Fibroblast of lung (primary cell): ENCODE results near the gene ITGB3. TPM values are rescaled to one million over a fixed set of nuclear protein-coding genes. Genes with fewer than 3 reads are reported as not detected.

Experiments
- DNase-seq, 2 donors: peaks; one replicate each; pipeline versions ENCODE4 v3.0.0 to v3.0.0-alpha.2; 2010; ENCODE audit warnings: low read depth in 2 of 2
- H2AFZ ChIP-seq: 2 replicates; pipeline ENCODE4 v1.5.1; 2012; ENCODE audit warnings: low read length, control low read depth, inconsistent platforms
- H3K27ac ChIP-seq: 2 replicates; pipeline ENCODE4 v1.5.1; 2011; ENCODE audit warnings: low read length, control low read depth; ENCODE audit not compliant: insufficient read depth
- H3K27me3 ChIP-seq: 2 replicates; pipeline ENCODE4 v1.5.1; 2011; ENCODE audit warnings: mild to moderate bottlenecking, low read length; ENCODE audit not compliant: control insufficient read depth, insufficient read depth
- H3K36me3 ChIP-seq: 2 replicates; pipeline ENCODE4 v1.5.1; 2011; ENCODE audit warnings: low read length; ENCODE audit not compliant: control insufficient read depth, insufficient read depth
- H3K4me1 ChIP-seq: 2 replicates; pipeline ENCODE4 v1.5.1; 2011; ENCODE audit warnings: low read length; ENCODE audit not compliant: control insufficient read depth, insufficient read depth; ENCODE audit errors: extremely low read depth
- H3K4me2 ChIP-seq: 2 replicates; pipeline ENCODE4 v1.5.1; 2011; ENCODE audit warnings: low read length, control low read depth; ENCODE audit not compliant: insufficient read depth; ENCODE audit errors: extremely low read depth
- H3K4me3 ChIP-seq, 4 experiments: fragments of 200-600 bp in 1 of 4; sonication (generic) in 1 of 4; replicated peaks in 1 of 4; 2 replicates each; pipeline ENCODE4 v1.5.1; 2011 to 2016; ENCODE audit warnings: low read length in 4 of 4, low read depth in 3 of 4, mild to moderate bottlenecking in 3 of 4, control low read depth in 2 of 4, inconsistent platforms in 1 of 4, mixed read lengths in 1 of 4; ENCODE audit not compliant: insufficient read depth in 1 of 4; ENCODE audit errors: control extremely low read depth in 1 of 4
- H3K79me2 ChIP-seq: 2 replicates; pipeline ENCODE4 v1.5.1; 2012; ENCODE audit warnings: mild to moderate bottlenecking, low read length, inconsistent platforms; ENCODE audit not compliant: control insufficient read depth, insufficient read depth
- H3K9ac ChIP-seq: 2 replicates; pipeline ENCODE4 v1.5.1; 2011; ENCODE audit warnings: mild to moderate bottlenecking, low read length, control low read depth; ENCODE audit not compliant: insufficient read depth
- H3K9me3 ChIP-seq: 2 replicates; pipeline ENCODE4 v1.5.1; 2012; ENCODE audit warnings: low read depth, low read length; ENCODE audit not compliant: control insufficient read depth, insufficient read depth
- H4K20me1 ChIP-seq: 2 replicates; pipeline ENCODE4 v1.5.1; 2011; ENCODE audit warnings: low read length; ENCODE audit not compliant: control insufficient read depth, insufficient read depth; ENCODE audit errors: extremely low read depth
- CTCF ChIP-seq, 2 donors: IDR thresholded peaks in 1 of 2; conservative IDR thresholded peaks in 1 of 2; 1 replicate in 1 of 2; 2 replicates in 1 of 2; pipeline ENCODE4 v1.5.1; 2011 to 2012; ENCODE audit warnings: low read length in 2 of 2, control low read depth in 1 of 2, inconsistent platforms in 1 of 2, low read depth in 1 of 2, mild to moderate bottlenecking in 1 of 2
- EZH2 ChIP-seq: IDR thresholded peaks from 2 replicates; pipeline ENCODE4 v1.5.1; 2012; ENCODE audit warnings: low read length, control low read depth, mild to moderate bottlenecking; ENCODE audit errors: missing control alignments
- polyA plus RNA-seq, 2 donors: library from polyadenylated mRNA; depleted of rRNA in 1 of 2; stranded (reverse) in 1 of 2; unstranded in 1 of 2; fragments of >200 nt; gene quantifications; 2 replicates each; pipeline ENCODE4 v1.2.1, GENCODE V29; 2011 to 2012; ENCODE audit warnings: missing spikeins in 1 of 2
- total RNA-seq: library from RNA; depleted of rRNA; stranded (reverse); fragments of >200 nt; gene quantifications from 2 replicates; pipeline ENCODE4 v1.2.1, GENCODE V29; 2014

The ITGB3 gene
- total and polyA plus RNA-seq, 2 donors (not counting 1 experiment from before 2014, with no cell fraction given) = 22.0 to 23.3 TPM

- peaks cover 13% of the 10 kb centered on the region for H3K4me1 ChIP-seq
- H3K4me3 ChIP-seq = no peak overlapping the region
- no peak overlapping the region for H2AFZ ChIP-seq
- H4K20me1 ChIP-seq = no peaks in the 10 kb centered on the region
- no peak overlapping the region for H3K4me2 ChIP-seq
- DNase-seq = no peak
- no peak overlapping the region for H3K27ac ChIP-seq
- H3K36me3 ChIP-seq = no peaks in the 10 kb centered on the region
- H3K9me3 ChIP-seq = no peaks in the 10 kb centered on the region
- no peak overlapping the region for H3K9ac ChIP-seq
- H3K79me2 ChIP-seq = no peaks in the 10 kb centered on the region
- H3K27me3 ChIP-seq = no peaks in the 10 kb centered on the region
- TF ChIP-seq CTCF (conservative IDR thresholded peaks at IDR 0.05 in 1 of 2, IDR thresholded peaks at IDR 0.05 in 1 of 2; ENCODE audit: low read depth in 1 of 2, low read length in 2 of 2) (no peak), EZH2 (no peak)
Measured at GRCh38 chr17:47298712-47299111, 45.1 kb downstream of the ITGB3 start.

- Histone ChIP-seq H3K9ac (no peak overlapping the region), H3K27ac (no peak overlapping the region), H3K4me3 (no peak overlapping the region), H3K79me2 (no peaks in the 10 kb centered on the region), H2AFZ (no peak overlapping the region), H3K27me3 (no peaks in the 10 kb centered on the region), H3K4me1 (peaks cover 10% of the 10 kb centered on the region), H3K9me3 (no peaks in the 10 kb centered on the region), H3K4me2 (no peak overlapping the region), H4K20me1 (no peaks in the 10 kb centered on the region), H3K36me3 (no peaks in the 10 kb centered on the region)
- no peak for DNase-seq
- TF ChIP-seq CTCF (conservative IDR thresholded peaks at IDR 0.05 in 1 of 2, IDR thresholded peaks at IDR 0.05 in 1 of 2; ENCODE audit: low read depth in 1 of 2, low read length in 2 of 2) (no peak), EZH2 (no peak)
Measured at GRCh38 chr17:47299239-47299910, 45.7 kb downstream of the ITGB3 start.

GRCh38 chr17:47300718-47301117, 47.1 kb downstream of the ITGB3 start:
- no peaks in the 10 kb centered on the region for H3K27me3 ChIP-seq
- TF ChIP-seq CTCF (conservative IDR thresholded peaks at IDR 0.05 in 1 of 2, IDR thresholded peaks at IDR 0.05 in 1 of 2; ENCODE audit: low read depth in 1 of 2, low read length in 2 of 2) = no peak
- no peak for TF ChIP-seq EZH2
- no peak overlapping the region for H3K27ac ChIP-seq
- no peak for DNase-seq
- no peak overlapping the region for H3K4me3 ChIP-seq
- H3K4me1 ChIP-seq = peaks cover 7% of the 10 kb centered on the region
- H3K36me3 ChIP-seq = no peaks in the 10 kb centered on the region
- H3K9ac ChIP-seq = no peak overlapping the region
- no peak overlapping the region for H2AFZ ChIP-seq
- no peaks in the 10 kb centered on the region for H3K9me3 ChIP-seq
- H3K79me2 ChIP-seq = no peaks in the 10 kb centered on the region
- H3K4me2 ChIP-seq = no peak overlapping the region
- H4K20me1 ChIP-seq = no peaks in the 10 kb centered on the region
